GM23338 (cell line): Measurements from ENCODE around the gene P4HA1. TPM values are rescaled to one million over a fixed set of nuclear protein-coding genes. Genes with fewer than 3 reads are reported as not detected.

Source experiments
- ATAC-seq: fragments of 200-7000 bp; cut with Tn5 transposase; 3 replicates; pipeline ENCODE4 v1.9.1; 2020
- DNase-seq: peaks from one replicate; pipeline ENCODE4 v3.0.0-alpha.2; 2015; ENCODE audit warnings: low spot score
- H2AFZ ChIP-seq: fragments of 200-600 bp; sonication (generic); 2 replicates; pipeline ENCODE4 v1.8.0; 2016; ENCODE audit warnings: antibody characterized with exemption, mild to moderate bottlenecking, moderate library complexity
- H3F3A ChIP-seq: fragments of 200-600 bp; sonication (generic); replicated peaks from 2 replicates; pipeline ENCODE4 v1.8.0; 2017; ENCODE audit warnings: antibody characterized with exemption, mixed run types, low read depth
- H3K27ac ChIP-seq: fragments of 200-600 bp; sonication (generic); 2 replicates; pipeline ENCODE4 v1.6.1; 2016; ENCODE audit warnings: low read depth
- H3K27me3 ChIP-seq: fragments of 200-600 bp; sonication (generic); 2 replicates; pipeline ENCODE4 v1.8.0; 2016; ENCODE audit warnings: mild to moderate bottlenecking, mixed run types, moderate library complexity; ENCODE audit not compliant: insufficient read depth
- H3K36me3 ChIP-seq: fragments of 200-600 bp; sonication (generic); 2 replicates; pipeline ENCODE4 v1.8.0; 2016; ENCODE audit warnings: mild to moderate bottlenecking; ENCODE audit not compliant: insufficient read depth
- H3K4me1 ChIP-seq: fragments of 200-600 bp; sonication (generic); 2 replicates; pipeline ENCODE4 v1.8.0; 2016; ENCODE audit warnings: mild to moderate bottlenecking, moderate library complexity; ENCODE audit not compliant: insufficient read depth
- H3K4me2 ChIP-seq: fragments of 200-600 bp; sonication (generic); 2 replicates; pipeline ENCODE4 v1.7.1; 2017; ENCODE audit warnings: mixed run types
- H3K4me3 ChIP-seq: fragments of 200-600 bp; sonication (generic); 2 replicates; pipeline ENCODE4 v1.6.1; 2016; ENCODE audit warnings: mixed run types
- H3K79me2 ChIP-seq: fragments of 200-600 bp; sonication (generic); replicated peaks from 2 replicates; pipeline ENCODE4 v1.8.0; 2017; ENCODE audit warnings: mild to moderate bottlenecking; ENCODE audit not compliant: insufficient read depth
- H3K9me2 ChIP-seq: fragments of 200-600 bp; sonication (generic); 2 replicates; pipeline ENCODE4 v1.8.0; 2017; ENCODE audit not compliant: insufficient read depth
- H4K20me1 ChIP-seq: fragments of 200-600 bp; sonication (generic); replicated peaks from 2 replicates; pipeline ENCODE4 v1.8.0; 2017; ENCODE audit warnings: mild to moderate bottlenecking; ENCODE audit not compliant: insufficient read depth
- H3K27ac Mint-ChIP-seq: 2 replicates; pipeline ENCODE4 v1.8.0; 2020; ENCODE audit warnings: inconsistent platforms, mild to moderate bottlenecking, moderate library complexity, mixed read lengths
- H3K27me3 Mint-ChIP-seq: 3 replicates; pipeline ENCODE4 v1.8.0; 2022; ENCODE audit warnings: low read depth, mild to moderate bottlenecking, moderate library complexity, mixed read lengths, inconsistent platforms; ENCODE audit not compliant: insufficient read depth, poor library complexity
- H3K36me3 Mint-ChIP-seq: 3 replicates; pipeline ENCODE4 v1.8.0; 2021; ENCODE audit warnings: low read depth, mild to moderate bottlenecking, inconsistent platforms, moderate library complexity, mixed read lengths
- H3K4me1 Mint-ChIP-seq: 3 replicates; pipeline ENCODE4 v1.8.0; 2020; ENCODE audit warnings: mild to moderate bottlenecking, inconsistent platforms, mixed read lengths
- H3K4me3 Mint-ChIP-seq: 3 replicates; pipeline ENCODE4 v1.8.0; 2021; ENCODE audit warnings: moderate library complexity, mild to moderate bottlenecking, inconsistent platforms, mixed read lengths
- H3K9me3 Mint-ChIP-seq: 3 replicates; pipeline ENCODE4 v1.8.0; 2020; ENCODE audit warnings: moderate library complexity, mild to moderate bottlenecking, inconsistent platforms, mixed read lengths
- CREB1 ChIP-seq: fragments of 250-450 bp; sonication (Bioruptor Pico); IDR thresholded peaks from 2 replicates; pipeline ENCODE4 v1.5.0; 2020; ENCODE audit warnings: low read depth, mild to moderate bottlenecking, moderate library complexity
- EZH2 ChIP-seq: fragments of 200-600 bp; sonication (generic); IDR thresholded peaks from one replicate; pipeline ENCODE4 v1.8.0; 2017; ENCODE audit warnings: antibody characterized with exemption, mild to moderate bottlenecking, low read depth; ENCODE audit not compliant: unreplicated experiment
- EZH2phosphoT487 ChIP-seq: fragments of 200-600 bp; sonication (generic); IDR thresholded peaks from one replicate; pipeline ENCODE4 v1.8.1; 2018; ENCODE audit warnings: antibody characterized with exemption; ENCODE audit not compliant: unreplicated experiment
- JUNB ChIP-seq: IDR thresholded peaks from one replicate; pipeline ENCODE4 v1.6.1; 2016; ENCODE audit warnings: antibody characterized with exemption; ENCODE audit not compliant: unreplicated experiment
- NANOG ChIP-seq: IDR thresholded peaks from 2 replicates; pipeline ENCODE4 v1.6.1; 2016; ENCODE audit warnings: antibody characterized with exemption, borderline replicate concordance
- POLR2AphosphoS5 ChIP-seq: IDR thresholded peaks from 2 replicates; pipeline ENCODE4 v1.6.1; 2016; ENCODE audit warnings: antibody characterized with exemption, low read depth
- REST ChIP-seq: IDR thresholded peaks from one replicate; pipeline ENCODE4 v1.6.1; 2018; ENCODE audit warnings: antibody characterized with exemption; ENCODE audit not compliant: unreplicated experiment
- ZNF114 ChIP-seq: fragments of 250-450 bp; sonication (Bioruptor Pico); IDR thresholded peaks from 2 replicates; pipeline ENCODE4 v1.5.0; 2020; ENCODE audit warnings: mild to moderate bottlenecking, moderate library complexity
- polyA plus RNA-seq: library from polyadenylated mRNA; unstranded; fragments of >200 nt; fragmentation: Nextera tagmentation; extraction: Ambion mirVana; gene quantifications from 2 replicates; pipeline ENCODE4 v1.2.1, GENCODE V29; 2016
- total RNA-seq: library from RNA; depleted of rRNA; stranded (reverse); fragments of >200 nt; shearing (Covaris generic); gene quantifications from 2 replicates; pipeline ENCODE4 v1.2.3, GENCODE V29; 2014
- TF ChIP-seq, protein P1 (sequence below): fragments of 250-450 bp; sonication (Bioruptor Pico); IDR thresholded peaks from 2 replicates; pipeline ENCODE4 v1.5.0; 2020; ENCODE audit warnings: mild to moderate bottlenecking, moderate library complexity
- TF ChIP-seq, protein P2 (sequence below): IDR thresholded peaks from 2 replicates; pipeline ENCODE4 v1.6.1; 2016; ENCODE audit warnings: antibody characterized with exemption

Gene P4HA1
- total and polyA plus RNA-seq, 2 experiments from 2014 or later, result 26.4 to 27.1 TPM

DNA sequence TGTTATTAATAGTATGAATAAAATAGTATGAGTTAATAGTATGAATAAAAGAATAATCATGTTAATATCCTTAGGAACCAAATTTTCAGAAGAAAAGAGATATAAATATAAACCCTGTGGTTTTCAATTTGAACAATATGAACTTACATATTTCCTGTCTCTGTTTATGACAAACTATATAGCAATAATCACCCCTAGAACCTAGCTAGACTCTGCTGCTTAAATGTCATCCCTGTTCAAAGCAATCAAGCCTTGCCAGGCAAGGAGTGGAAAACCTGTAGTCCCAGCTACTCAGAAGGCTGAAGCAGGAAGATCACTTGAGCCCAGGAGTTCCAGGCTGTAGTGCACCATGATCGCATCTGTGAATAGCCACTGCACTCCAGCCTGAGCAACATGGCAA lies 36.5 kb downstream of the P4HA1 start (continued):
- TF ChIP-seq, protein P1, sequence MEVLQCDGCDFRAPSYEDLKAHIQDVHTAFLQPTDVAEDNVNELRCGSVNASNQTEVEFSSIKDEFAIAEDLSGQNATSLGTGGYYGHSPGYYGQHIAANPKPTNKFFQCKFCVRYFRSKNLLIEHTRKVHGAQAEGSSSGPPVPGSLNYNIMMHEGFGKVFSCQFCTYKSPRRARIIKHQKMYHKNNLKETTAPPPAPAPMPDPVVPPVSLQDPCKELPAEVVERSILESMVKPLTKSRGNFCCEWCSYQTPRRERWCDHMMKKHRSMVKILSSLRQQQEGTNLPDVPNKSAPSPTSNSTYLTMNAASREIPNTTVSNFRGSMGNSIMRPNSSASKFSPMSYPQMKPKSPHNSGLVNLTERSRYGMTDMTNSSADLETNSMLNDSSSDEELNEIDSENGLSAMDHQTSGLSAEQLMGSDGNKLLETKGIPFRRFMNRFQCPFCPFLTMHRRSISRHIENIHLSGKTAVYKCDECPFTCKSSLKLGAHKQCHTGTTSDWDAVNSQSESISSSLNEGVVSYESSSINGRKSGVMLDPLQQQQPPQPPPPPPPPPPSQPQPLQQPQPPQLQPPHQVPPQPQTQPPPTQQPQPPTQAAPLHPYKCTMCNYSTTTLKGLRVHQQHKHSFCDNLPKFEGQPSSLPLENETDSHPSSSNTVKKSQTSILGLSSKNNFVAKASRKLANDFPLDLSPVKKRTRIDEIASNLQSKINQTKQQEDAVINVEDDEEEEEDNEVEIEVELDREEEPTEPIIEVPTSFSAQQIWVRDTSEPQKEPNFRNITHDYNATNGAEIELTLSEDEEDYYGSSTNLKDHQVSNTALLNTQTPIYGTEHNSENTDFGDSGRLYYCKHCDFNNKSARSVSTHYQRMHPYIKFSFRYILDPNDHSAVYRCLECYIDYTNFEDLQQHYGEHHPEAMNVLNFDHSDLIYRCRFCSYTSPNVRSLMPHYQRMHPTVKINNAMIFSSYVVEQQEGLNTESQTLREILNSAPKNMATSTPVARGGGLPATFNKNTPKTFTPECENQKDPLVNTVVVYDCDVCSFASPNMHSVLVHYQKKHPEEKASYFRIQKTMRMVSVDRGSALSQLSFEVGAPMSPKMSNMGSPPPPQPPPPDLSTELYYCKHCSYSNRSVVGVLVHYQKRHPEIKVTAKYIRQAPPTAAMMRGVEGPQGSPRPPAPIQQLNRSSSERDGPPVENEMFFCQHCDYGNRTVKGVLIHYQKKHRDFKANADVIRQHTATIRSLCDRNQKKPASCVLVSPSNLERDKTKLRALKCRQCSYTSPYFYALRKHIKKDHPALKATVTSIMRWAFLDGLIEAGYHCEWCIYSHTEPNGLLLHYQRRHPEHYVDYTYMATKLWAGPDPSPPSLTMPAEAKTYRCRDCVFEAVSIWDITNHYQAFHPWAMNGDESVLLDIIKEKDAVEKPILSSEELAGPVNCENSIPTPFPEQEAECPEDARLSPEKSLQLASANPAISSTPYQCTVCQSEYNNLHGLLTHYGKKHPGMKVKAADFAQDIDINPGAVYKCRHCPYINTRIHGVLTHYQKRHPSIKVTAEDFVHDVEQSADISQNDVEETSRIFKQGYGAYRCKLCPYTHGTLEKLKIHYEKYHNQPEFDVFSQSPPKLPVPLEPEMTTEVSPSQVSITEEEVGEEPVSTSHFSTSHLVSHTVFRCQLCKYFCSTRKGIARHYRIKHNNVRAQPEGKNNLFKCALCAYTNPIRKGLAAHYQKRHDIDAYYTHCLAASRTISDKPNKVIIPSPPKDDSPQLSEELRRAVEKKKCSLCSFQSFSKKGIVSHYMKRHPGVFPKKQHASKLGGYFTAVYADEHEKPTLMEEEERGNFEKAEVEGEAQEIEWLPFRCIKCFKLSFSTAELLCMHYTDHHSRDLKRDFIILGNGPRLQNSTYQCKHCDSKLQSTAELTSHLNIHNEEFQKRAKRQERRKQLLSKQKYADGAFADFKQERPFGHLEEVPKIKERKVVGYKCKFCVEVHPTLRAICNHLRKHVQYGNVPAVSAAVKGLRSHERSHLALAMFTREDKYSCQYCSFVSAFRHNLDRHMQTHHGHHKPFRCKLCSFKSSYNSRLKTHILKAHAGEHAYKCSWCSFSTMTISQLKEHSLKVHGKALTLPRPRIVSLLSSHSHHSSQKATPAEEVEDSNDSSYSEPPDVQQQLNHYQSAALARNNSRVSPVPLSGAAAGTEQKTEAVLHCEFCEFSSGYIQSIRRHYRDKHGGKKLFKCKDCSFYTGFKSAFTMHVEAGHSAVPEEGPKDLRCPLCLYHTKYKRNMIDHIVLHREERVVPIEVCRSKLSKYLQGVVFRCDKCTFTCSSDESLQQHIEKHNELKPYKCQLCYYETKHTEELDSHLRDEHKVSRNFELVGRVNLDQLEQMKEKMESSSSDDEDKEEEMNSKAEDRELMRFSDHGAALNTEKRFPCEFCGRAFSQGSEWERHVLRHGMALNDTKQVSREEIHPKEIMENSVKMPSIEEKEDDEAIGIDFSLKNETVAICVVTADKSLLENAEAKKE (CRISPR knock-in tag), result no peak

DNA sequence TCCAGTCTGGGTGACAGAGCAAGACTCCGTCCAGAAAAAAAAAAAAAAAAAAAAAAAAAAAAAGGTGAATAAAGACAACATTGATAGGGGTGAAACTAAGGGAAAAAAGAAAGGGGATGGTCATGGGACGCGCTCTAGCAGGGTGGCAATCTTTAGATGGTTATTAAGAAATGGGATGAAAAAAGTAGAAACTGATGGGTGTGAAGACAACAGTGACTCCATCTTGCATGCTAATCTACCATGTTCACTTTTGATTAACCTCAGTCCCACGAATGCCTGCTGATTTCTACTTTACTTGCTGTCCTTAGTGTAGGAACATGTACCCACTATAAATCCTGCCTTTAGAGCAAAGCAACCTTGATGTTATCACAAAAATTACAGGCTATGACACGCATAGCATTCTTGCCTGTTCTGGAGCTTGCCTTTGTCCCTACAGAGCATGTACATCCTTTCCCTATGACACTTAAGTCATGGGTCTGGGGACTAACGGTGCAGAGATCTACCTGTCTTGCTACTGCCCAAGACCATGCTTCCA lies 38.5 kb downstream of the P4HA1 start:
- no peak overlapping the region for H3K27ac Mint-ChIP-seq
- 0 out of 2 replicates have a peak, but pooled peaks cover 3% of the 10 kb centered on the region for H3K79me2 ChIP-seq
- no peak for TF ChIP-seq CREB1 (CRISPR knock-in tag)
- no peak for TF ChIP-seq EZH2
- TF ChIP-seq ZNF114, result no peak
- TF ChIP-seq EZH2phosphoT487, result no peak
- TF ChIP-seq POLR2AphosphoS5, result no peak
- no peak for TF ChIP-seq REST
- TF ChIP-seq, protein P2, sequence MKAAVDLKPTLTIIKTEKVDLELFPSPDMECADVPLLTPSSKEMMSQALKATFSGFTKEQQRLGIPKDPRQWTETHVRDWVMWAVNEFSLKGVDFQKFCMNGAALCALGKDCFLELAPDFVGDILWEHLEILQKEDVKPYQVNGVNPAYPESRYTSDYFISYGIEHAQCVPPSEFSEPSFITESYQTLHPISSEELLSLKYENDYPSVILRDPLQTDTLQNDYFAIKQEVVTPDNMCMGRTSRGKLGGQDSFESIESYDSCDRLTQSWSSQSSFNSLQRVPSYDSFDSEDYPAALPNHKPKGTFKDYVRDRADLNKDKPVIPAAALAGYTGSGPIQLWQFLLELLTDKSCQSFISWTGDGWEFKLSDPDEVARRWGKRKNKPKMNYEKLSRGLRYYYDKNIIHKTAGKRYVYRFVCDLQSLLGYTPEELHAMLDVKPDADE, result no peak
- no peak for TF ChIP-seq JUNB
- no peak for TF ChIP-seq NANOG

More for the DNA sequence above, 38.5 kb downstream of the P4HA1 start:
- no peaks in the 10 kb centered on the region for H3F3A ChIP-seq
- H3K4me3 Mint-ChIP-seq, result no peak overlapping the region
- no peaks in the 10 kb centered on the region for H3K27me3 Mint-ChIP-seq
- H3K9me2 ChIP-seq, result no peaks in the 10 kb centered on the region
- no peak overlapping the region for H2AFZ ChIP-seq
- H3K4me1 Mint-ChIP-seq, result no peaks in the 10 kb centered on the region
- no peaks in the 10 kb centered on the region for H3K9me3 Mint-ChIP-seq
- no peak for ATAC-seq
- no peak overlapping the region for H3K4me2 ChIP-seq
- H3K27me3 ChIP-seq, result no peaks in the 10 kb centered on the region
- no peaks in the 10 kb centered on the region for H3K36me3 ChIP-seq
- no peak overlapping the region for H3K27ac ChIP-seq
- H3K4me3 ChIP-seq, result no peak overlapping the region
- no peaks in the 10 kb centered on the region for H3K4me1 ChIP-seq
- peaks cover 8% of the 10 kb centered on the region; the same call in 1 of the 3 replicates for H3K36me3 Mint-ChIP-seq
- H4K20me1 ChIP-seq, result no peaks in the 10 kb centered on the region; the same call in 1 of the 2 replicates
- DNase-seq, result no peak
